IMR-90 (cell line): Measurements from ENCODE around the gene HLA-DPA1. TPM values are rescaled to one million over a fixed set of nuclear protein-coding genes. Genes with fewer than 3 reads are reported as not detected.

ENCODE experiments used
- ATAC-seq: fragments of 200-7000 bp; cut with Tn5 transposase; 2 replicates; pipeline ENCODE4 v1.9.1; 2020; ENCODE audit warnings: low read depth, mild to moderate bottlenecking, moderate library complexity
- BruUV-seq: library from RNA; stranded (reverse); fragments of 400-500 nt; replicated peaks from 2 replicates; lab custom pipeline; 2021; lab: Mats Ljungman, UMichigan
- CTCF ChIA-PET: fragments of 300-600 bp; formaldehyde crosslinking; extraction: SDS; loops from one replicate; lab custom pipeline; 2021; ENCODE audit warnings: antibody characterized with exemption; lab: Yijun Ruan, JAX
- POLR2A ChIA-PET: fragments of 300-600 bp; sonication (Branson Sonifier 250); formaldehyde crosslinking; loops from one replicate; lab custom pipeline; 2022; ENCODE audit warnings: antibody characterized with exemption; ENCODE audit not compliant: unreplicated experiment; lab: Charles Lee
- DNase-seq: peaks from one replicate; pipeline ENCODE4 v3.0.0; 2013
- H2AFZ ChIP-seq: replicated peaks from 2 replicates; pipeline ENCODE3; 2013; ENCODE audit warnings: low read length, mild to moderate bottlenecking; ENCODE audit not compliant: poor library complexity
- H2AK5ac ChIP-seq: 2 replicates; pipeline ENCODE4 v1.6.1; 2013; ENCODE audit warnings: low read depth, low read length, inconsistent platforms
- H2AK9ac ChIP-seq: replicated peaks from 2 replicates; pipeline ENCODE3; 2013; ENCODE audit warnings: mild to moderate bottlenecking, low read depth, low read length, moderate library complexity; ENCODE audit not compliant: poor library complexity
- H2BK120ac ChIP-seq: 2 replicates; pipeline ENCODE4 v1.6.1; 2013; ENCODE audit warnings: low read depth, low read length, inconsistent platforms
- H2BK15ac ChIP-seq: 3 replicates; pipeline ENCODE4 v1.6.1; 2013; ENCODE audit warnings: low read depth, low read length, inconsistent platforms
- H2BK20ac ChIP-seq: 2 replicates; pipeline ENCODE4 v1.6.1; 2013; ENCODE audit warnings: low read depth, mild to moderate bottlenecking, inconsistent platforms, low read length, moderate library complexity
- H2BK5ac ChIP-seq: 2 replicates; pipeline ENCODE4 v1.6.1; 2013; ENCODE audit warnings: mild to moderate bottlenecking, low read depth, low read length, inconsistent platforms; ENCODE audit not compliant: poor library complexity, severe bottlenecking
- H3K14ac ChIP-seq: replicated peaks from 2 replicates; pipeline ENCODE4 v1.6.1; 2013; ENCODE audit warnings: low read depth, low read length, inconsistent platforms
- H3K18ac ChIP-seq: 2 replicates; pipeline ENCODE4 v1.6.1; 2013; ENCODE audit warnings: low read depth, low read length, control low read depth
- H3K23ac ChIP-seq: 2 replicates; pipeline ENCODE4 v1.6.1; 2013; ENCODE audit warnings: low read depth, low read length, inconsistent platforms
- H3K27ac ChIP-seq: 2 replicates; pipeline ENCODE4 v1.5.1; 2013; ENCODE audit warnings: mild to moderate bottlenecking, control low read depth, low read length; ENCODE audit not compliant: insufficient read depth
- H3K27me3 ChIP-seq: 2 replicates; pipeline ENCODE4 v1.6.1; 2013; ENCODE audit warnings: low read length; ENCODE audit not compliant: control insufficient read depth, insufficient read depth
- H3K36me3 ChIP-seq: 2 replicates; pipeline ENCODE4 v1.6.1; 2013; ENCODE audit warnings: low read length, mixed read lengths; ENCODE audit not compliant: control insufficient read depth, insufficient read depth
- H3K4ac ChIP-seq: 2 replicates; pipeline ENCODE4 v1.6.1; 2013; ENCODE audit warnings: low read depth, low read length, inconsistent platforms
- H3K4me1 ChIP-seq: 2 replicates; pipeline ENCODE4 v1.6.1; 2013; ENCODE audit warnings: low read length, mixed read lengths; ENCODE audit not compliant: control insufficient read depth, insufficient read depth
- H3K4me2 ChIP-seq: 2 replicates; pipeline ENCODE4 v1.6.1; 2013; ENCODE audit warnings: low read depth, mild to moderate bottlenecking, control low read depth, low read length, moderate library complexity
- H3K4me3 ChIP-seq: 2 replicates; pipeline ENCODE4 v1.5.1; 2013; ENCODE audit warnings: low read depth, mild to moderate bottlenecking, control low read depth, low read length, moderate library complexity; ENCODE audit not compliant: insufficient read depth
- H3K56ac ChIP-seq: 2 replicates; pipeline ENCODE4 v1.6.1; 2013; ENCODE audit warnings: low read length, inconsistent platforms; ENCODE audit not compliant: insufficient read depth; ENCODE audit errors: extremely low read depth
- H3K79me1 ChIP-seq, 2 experiments: 2 replicates each; pipeline ENCODE4 v1.6.1; 2013; ENCODE audit warnings: low read length in 2 of 2, inconsistent platforms in 1 of 2, low read depth in 1 of 2
- H3K9ac ChIP-seq: 2 replicates; pipeline ENCODE4 v1.6.1; 2013; ENCODE audit warnings: low read depth, low read length, control low read depth
- H3K9me1 ChIP-seq: 2 replicates; pipeline ENCODE4 v1.6.1; 2013; ENCODE audit warnings: low read length, inconsistent platforms; ENCODE audit not compliant: insufficient read depth
- H3K9me3 ChIP-seq: 2 replicates; pipeline ENCODE4 v1.6.1; 2013; ENCODE audit warnings: low read length; ENCODE audit not compliant: control insufficient read depth, insufficient read depth
- H4K20me1 ChIP-seq: 2 replicates; pipeline ENCODE4 v1.6.1; 2013; ENCODE audit warnings: low read length, inconsistent platforms; ENCODE audit not compliant: insufficient read depth
- H4K5ac ChIP-seq: 2 replicates; pipeline ENCODE4 v1.6.1; 2013; ENCODE audit warnings: mild to moderate bottlenecking, low read depth, low read length, control low read depth
- H4K8ac ChIP-seq, 2 experiments: 2 replicates each; pipeline ENCODE4 v1.6.1; 2013; ENCODE audit warnings: low read depth in 2 of 2, low read length in 2 of 2, control low read depth in 1 of 2, inconsistent platforms in 1 of 2
- H4K91ac ChIP-seq: 2 replicates; pipeline ENCODE4 v1.6.1; 2013; ENCODE audit warnings: low read depth, low read length, inconsistent platforms; ENCODE audit not compliant: insufficient read depth
- BHLHE40 ChIP-seq: fragments of 150-350 bp; IDR thresholded peaks from 2 replicates; pipeline ENCODE4 v1.6.1; 2016; ENCODE audit warnings: mild to moderate bottlenecking, low read depth, low read length
- CEBPB ChIP-seq: IDR thresholded peaks from 2 replicates; pipeline ENCODE4 v1.6.1; 2012; ENCODE audit warnings: low read depth, low read length, improper control_type of control experiment
- CHD1 ChIP-seq: IDR thresholded peaks from 2 replicates; pipeline ENCODE4 v1.6.1; 2012; ENCODE audit warnings: low read depth, low read length, improper control_type of control experiment
- CTCF ChIP-seq: conservative IDR thresholded peaks from 2 replicates; pipeline ENCODE4 v1.5.1; 2012; ENCODE audit warnings: mild to moderate bottlenecking, low read depth, low read length, improper control_type of control experiment
- ELK1 ChIP-seq: fragments of 150-350 bp; IDR thresholded peaks from 2 replicates; pipeline ENCODE4 v1.6.1; 2016; ENCODE audit warnings: low read depth, mild to moderate bottlenecking, low read length, moderate library complexity, borderline replicate concordance
- FOS ChIP-seq: fragments of 150-350 bp; IDR thresholded peaks from 2 replicates; pipeline ENCODE4 v1.6.1; 2016; ENCODE audit warnings: low read depth, low read length
- MAFK ChIP-seq: IDR thresholded peaks from 2 replicates; pipeline ENCODE4 v1.6.1; 2012; ENCODE audit warnings: low read depth, low read length, improper control_type of control experiment
- MAZ ChIP-seq: IDR thresholded peaks from 2 replicates; pipeline ENCODE4 v1.6.1; 2012; ENCODE audit warnings: low read depth, mild to moderate bottlenecking, low read length, improper control_type of control experiment, moderate library complexity, borderline replicate concordance
- MXI1 ChIP-seq: IDR thresholded peaks from 2 replicates; pipeline ENCODE4 v1.6.1; 2012; ENCODE audit warnings: low read depth, mild to moderate bottlenecking, low read length, moderate library complexity, borderline replicate concordance
- NFE2L2 ChIP-seq: fragments of 150-350 bp; IDR thresholded peaks from 2 replicates; pipeline ENCODE4 v1.6.1; 2016; ENCODE audit warnings: low read depth, mild to moderate bottlenecking, low read length
- POLR2A ChIP-seq: IDR thresholded peaks from 2 replicates; pipeline ENCODE4 v1.6.1; 2012; ENCODE audit warnings: mild to moderate bottlenecking, low read depth, low read length
- RAD21 ChIP-seq: IDR thresholded peaks from 2 replicates; pipeline ENCODE4 v1.6.1; 2012; ENCODE audit warnings: low read length, improper control_type of control experiment
- RCOR1 ChIP-seq: IDR thresholded peaks from 2 replicates; pipeline ENCODE4 v1.6.1; 2012; ENCODE audit warnings: mild to moderate bottlenecking, low read length, improper control_type of control experiment; ENCODE audit not compliant: insufficient replicate concordance
- RFX5 ChIP-seq: IDR thresholded peaks from 2 replicates; pipeline ENCODE4 v1.8.0; 2012; ENCODE audit warnings: low read depth, mild to moderate bottlenecking, low read length, moderate library complexity
- SMC3 ChIP-seq: fragments of 150-350 bp; IDR thresholded peaks from 2 replicates; pipeline ENCODE4 v1.6.1; 2016; ENCODE audit warnings: low read depth, mild to moderate bottlenecking, antibody characterized with exemption, low read length, moderate library complexity
- USF2 ChIP-seq: fragments of 150-350 bp; IDR thresholded peaks from 2 replicates; pipeline ENCODE4 v1.6.1; 2017; ENCODE audit warnings: mild to moderate bottlenecking, antibody characterized with exemption, low read length, low read depth
- WGBS, 2 experiments: methylation state at CpG; one replicate each; pipeline versions ENCODE4 v1.1.5 to v1.1.7; 2013; ENCODE audit warnings: missing lambda C conversion rate in 2 of 2; ENCODE audit not compliant: insufficient read length in 1 of 2; ENCODE audit errors: extremely low coverage in 2 of 2; 5-methylcytosine and 5-hydroxymethylcytosine counted together
- dilution Hi-C: fragments of 300-500 bp; cut with HindIII; formaldehyde crosslinking; loops from one replicate; pipeline ENCODE4 v1.14.3; 2018; ENCODE audit warnings: low sequenced_read_pairs; ENCODE audit not compliant: unreplicated experiment
- in situ Hi-C: fragments of 300-500 bp; cut with MboI; formaldehyde crosslinking; loops from 3 replicates; pipeline ENCODE4 v1.14.3; 2019; ENCODE audit warnings: low sequenced_read_pairs, inconsistent platforms, mixed read lengths
- intact Hi-C: fragments of 100-400 bp; cut with micrococcal nuclease; formaldehyde crosslinking; loops from 2 replicates; pipeline ENCODE4 v1.10.0; 2022
- polyA plus RNA-seq, 3 experiments: library from polyadenylated mRNA; depleted of rRNA; stranded (reverse); fragments of >200 nt; gene quantifications; 2 replicates each; pipeline ENCODE4 v1.2.3, GENCODE V29; 2012; ENCODE audit warnings: low replicate concordance in 1 of 3
- total RNA-seq: library from RNA; depleted of rRNA; stranded (reverse); fragments of >200 nt; gene quantifications from 2 replicates; pipeline ENCODE4 v1.2.3, GENCODE V29; 2012

Gene HLA-DPA1
- total and polyA plus RNA-seq, 2 of the 4 experiments (the other 2 are of a cell fraction): not detected

- intact Hi-C loops (no loop called here), dilution Hi-C loops (no loop called here), in situ Hi-C loops (no loop called here)
- CTCF ChIA-PET: no interaction called here
- Histone ChIP-seq H2BK20ac (no peak overlapping the region), H3K9me3 (no peaks in the 10 kb centered on the region), H3K27ac (no peak overlapping the region), H2BK15ac (no peak overlapping the region), H3K36me3 (no peaks in the 10 kb centered on the region), H3K79me1 (no peaks in the 10 kb centered on the region), H3K4me3 (no peak overlapping the region), H2AFZ (no peak overlapping the region), H3K9ac (no peak overlapping the region), H3K18ac (no peak overlapping the region), H2BK120ac (no peak overlapping the region), H3K23ac (no peak overlapping the region), H2BK5ac (no peak overlapping the region), H3K4me1 (no peaks in the 10 kb centered on the region; the same call in 1 of the 2 replicates), H3K4me2 (no peak overlapping the region), H3K56ac (no peak overlapping the region), H2AK9ac (no peak overlapping the region), H3K9me1 (no peaks in the 10 kb centered on the region), H4K5ac (no peak overlapping the region), H2AK5ac (no peak overlapping the region), H3K27me3 (peaks cover 28% of the 10 kb centered on the region), H4K8ac (no peak overlapping the region), H4K20me1 (no peaks in the 10 kb centered on the region), H3K14ac (no peak overlapping the region), H3K4ac (no peak overlapping the region), H4K91ac (no peak overlapping the region)
- no TSS peak for BruUV-seq
- POLR2A ChIA-PET: no interaction called here
- no peak for ATAC-seq
- no CpG with 5 or more reads among the region's 4 CpGs for WGBS, 2 experiments
- TF ChIP-seq USF2 (no peak), NFE2L2 (no peak), RCOR1 (no peak), CTCF (no peak), MAZ (no peak), CHD1 (no peak), ELK1 (no peak), MAFK (no peak), CEBPB (no peak), POLR2A (no peak), MXI1 (no peak), RFX5 (no peak), BHLHE40 (no peak), RAD21 (no peak), FOS (no peak), SMC3 (no peak)
- no peak for DNase-seq
Observed at GRCh38 chr6:33075208-33075567, 1.7 kb upstream of the HLA-DPA1 start.
